K562 treated with DMSO at 1 percent for 12 hours (cell line): ENCODE results near the gene MTLN. TPM values are rescaled to one million over a fixed set of nuclear protein-coding genes. Genes with fewer than 3 reads are reported as not detected.

Experiments used
- total RNA-seq: library from RNA; unstranded; fragments of 300-600 nt; gene quantifications from 2 replicates; pipeline ENCODE4 v1.2.3, GENCODE V29; 2022; ENCODE audit not compliant: insufficient read depth

Gene MTLN
- 27.7 and 71.9 TPM in 2 replicates for total RNA-seq

GRCh38 chr2:110211938-110212858 lies at the start of gene MTLN:
TSS of gene MTLN (minus strand) at chr2:110212547. CDS start at chr2:110212525, 22 bp downstream.

GRCh38 chr2:110204408-110205385 lies 7.7 kb downstream of the MTLN start, which contains the start of gene NPHP1:
TSS of gene NPHP1 (minus strand) at chr2:110205013. CDS start at chr2:110204968, 45 bp downstream.

Other genes with a start within 250 kb of the MTLN start
- not detected in 2 replicates for gene MALL, start 96.7 kb downstream of the MTLN start, total RNA-seq
- not detected in 2 replicates for gene NPHP1, start 7.5 kb downstream of the MTLN start, total RNA-seq